Fibroblast of skin of back (primary cell): ENCODE data around the gene AGBL1.
A peak's percentile ranks its signal among the peaks of the same experiment; 100 is the strongest.
"Not testable (repeated sequence)": the region's sequence is repeated elsewhere in the genome, so short reads cannot be mapped to it uniquely, and the experiment has no call there.

Source experiments
- DNase-seq: peaks from one replicate; pipeline ENCODE4 v3.0.0-alpha.2; 2013

Gene AGBL1

GRCh38 chr15:86528094-86528493 is 448.4 kb downstream of the AGBL1 start:
- DNase-seq, result not testable (repeated sequence)

DNA sequence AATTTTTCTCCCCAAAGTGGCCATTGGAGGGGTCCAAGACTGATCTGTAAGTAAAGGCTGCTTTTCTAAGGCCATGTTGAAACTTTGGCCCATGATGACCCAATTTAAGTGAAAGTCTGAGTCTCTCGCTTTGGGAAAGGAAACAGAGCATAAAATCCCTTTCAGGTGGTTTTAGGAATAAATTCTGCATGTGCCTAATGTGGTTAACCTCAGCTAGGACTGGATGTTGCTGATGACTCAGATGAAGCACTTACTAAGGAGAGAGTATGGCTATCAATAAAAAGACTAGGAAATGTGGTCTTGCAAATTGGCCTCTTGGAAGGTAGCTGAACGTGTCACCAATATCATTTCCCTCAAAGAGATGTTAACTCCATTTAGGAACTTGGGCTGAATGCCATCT is 458.5 kb downstream of the AGBL1 start:
- DNase-seq, result no peak

DNA sequence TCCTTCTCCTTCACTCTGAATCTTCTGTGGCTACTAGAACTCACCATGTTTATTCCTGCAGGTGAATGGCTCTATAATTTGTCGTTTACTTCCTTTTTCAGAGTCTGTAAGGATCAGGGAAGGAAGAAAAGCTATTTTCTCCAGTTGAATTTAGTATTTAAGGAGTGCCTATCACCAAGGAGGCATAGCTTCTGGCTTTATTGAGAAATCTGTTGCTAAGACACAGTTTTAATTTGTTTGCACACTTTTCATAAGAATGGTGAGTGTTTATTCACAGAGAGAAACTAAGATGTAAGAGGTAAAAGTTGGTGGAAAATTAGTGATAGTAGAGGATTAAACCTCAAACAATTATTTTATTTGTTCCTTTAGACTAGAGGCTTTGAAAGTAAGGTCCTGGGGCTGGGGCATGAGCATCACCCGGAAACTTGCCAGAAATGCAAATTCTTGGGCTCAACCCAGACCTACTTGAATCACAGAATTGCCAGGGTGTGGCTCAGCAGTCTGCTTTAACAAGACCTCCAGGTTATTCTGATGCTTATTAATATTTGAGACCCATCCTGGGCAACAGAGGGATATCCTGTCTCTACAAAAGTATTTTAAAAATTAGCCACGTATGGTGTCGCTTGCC is 461.3 kb downstream of the AGBL1 start:
- DNase-seq, result no peak

- DNase-seq, result no peak
Measured at GRCh38 chr15:86541540-86541939, 461.9 kb downstream of the AGBL1 start.

GRCh38 chr15:86550075-86550474 is 470.4 kb downstream of the AGBL1 start:
- DNase-seq, result no peak

- DNase-seq, result no peak
Measured at GRCh38 chr15:86553108-86553507, 473.4 kb downstream of the AGBL1 start.

DNA sequence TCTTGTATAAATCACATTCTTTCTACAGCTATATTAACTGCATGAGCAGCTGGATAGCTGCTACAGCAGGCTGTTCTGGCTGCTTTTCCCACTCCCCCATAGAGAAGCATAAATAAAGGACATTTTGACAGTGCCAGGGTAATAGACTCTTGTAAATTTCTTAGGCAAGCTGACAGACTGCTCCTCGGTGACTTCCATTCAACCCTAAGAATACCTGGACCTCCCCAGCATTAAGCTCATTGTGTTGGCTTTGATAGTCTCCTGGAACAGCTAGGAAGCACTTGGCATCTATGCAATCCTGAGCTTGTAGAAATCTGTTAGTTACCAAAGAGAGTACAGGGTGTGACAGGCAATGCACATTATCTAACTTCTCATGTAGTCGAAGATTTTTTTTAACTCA is 475.4 kb downstream of the AGBL1 start:
- no peak for DNase-seq

- DNase-seq, result no peak
Measured at GRCh38 chr15:86555939-86556338, 476.3 kb downstream of the AGBL1 start.

DNA sequence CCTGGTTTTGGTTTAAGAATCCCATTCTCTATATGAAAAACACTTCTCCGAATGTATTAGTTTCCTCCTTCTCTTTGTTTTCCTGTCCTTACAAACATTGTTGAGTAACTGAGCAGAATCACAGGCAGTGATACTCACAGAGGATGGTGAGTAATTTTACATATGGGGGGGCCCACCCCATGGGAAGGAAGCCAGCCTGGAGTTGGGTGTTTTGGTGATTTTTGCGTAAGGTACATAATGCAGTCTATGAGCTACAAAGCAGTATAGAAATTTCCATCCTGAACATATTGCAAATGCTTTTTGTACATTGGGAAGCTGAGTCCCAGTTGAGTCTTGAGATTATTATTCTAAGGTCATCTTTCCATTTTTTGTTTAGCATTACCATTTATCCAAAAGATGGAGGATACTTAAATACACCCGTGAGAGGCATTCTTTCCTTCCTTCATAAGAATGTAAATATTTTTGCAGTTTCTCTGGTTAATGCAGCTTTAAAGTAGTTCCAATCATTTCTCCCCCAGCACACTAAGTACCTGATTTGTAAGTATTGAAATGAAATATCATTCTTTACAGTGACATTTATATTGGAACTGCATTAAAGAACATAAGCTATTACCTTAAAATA is 476.8 kb downstream of the AGBL1 start:
- no peak for DNase-seq

GRCh38 chr15:86557018-86557550 is 477.4 kb downstream of the AGBL1 start:
- no peak for DNase-seq

- DNase-seq, result no peak
Measured at GRCh38 chr15:86558252-86558651, 478.6 kb downstream of the AGBL1 start.

GRCh38 chr15:86558686-86559085 is 479.0 kb downstream of the AGBL1 start:
- no peak for DNase-seq

- DNase-seq, result no peak
Measured at GRCh38 chr15:86568378-86568777, 488.7 kb downstream of the AGBL1 start.

GRCh38 chr15:86570738-86571137 is 491.1 kb downstream of the AGBL1 start:
- no peak for DNase-seq

DNA sequence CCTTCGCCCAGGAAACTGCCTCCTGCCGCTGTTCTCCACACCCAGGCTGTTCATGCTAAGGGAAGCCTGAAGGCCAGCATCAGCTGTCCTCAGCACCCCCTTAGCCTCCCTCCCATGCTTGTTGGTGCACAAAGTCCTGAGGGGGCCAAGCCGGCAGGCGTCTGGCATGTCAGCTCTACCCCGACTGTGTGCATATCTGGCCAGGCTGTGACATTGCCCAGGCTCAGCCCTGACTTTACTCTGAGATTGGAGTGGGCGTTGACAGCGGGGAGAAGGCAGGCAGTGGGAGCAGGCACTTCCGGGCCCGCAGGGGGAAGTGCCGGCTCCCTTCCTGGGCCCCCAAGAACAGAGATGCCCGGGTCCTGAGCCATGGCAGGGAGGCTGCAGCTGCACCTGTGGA is 492.2 kb downstream of the AGBL1 start:
- no peak for DNase-seq

DNA sequence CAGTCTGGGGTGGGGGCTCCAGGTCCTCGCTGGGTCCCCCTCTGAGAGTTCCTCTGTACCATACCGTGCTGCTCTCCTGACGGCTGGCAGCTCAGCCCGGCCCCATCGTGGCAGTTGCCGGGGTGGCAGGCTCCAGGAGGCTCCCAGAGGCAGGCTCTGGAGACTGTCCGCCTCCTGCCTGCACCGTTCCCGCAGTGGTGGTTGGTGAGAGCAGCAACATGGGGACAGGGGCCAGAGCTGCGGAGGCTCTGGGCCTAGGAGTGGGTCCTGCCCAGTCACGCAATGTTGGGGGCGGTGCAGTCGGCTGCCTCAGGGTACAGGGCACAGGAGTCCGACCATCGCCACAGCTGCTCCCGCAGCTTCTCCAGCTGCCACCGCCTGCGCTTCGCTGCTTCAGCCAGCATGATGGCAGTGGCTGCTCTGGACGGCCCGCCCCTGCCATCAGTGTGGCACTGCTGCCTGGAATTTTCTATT is 492.7 kb downstream of the AGBL1 start:
- DNase-seq, result no peak

DNA sequence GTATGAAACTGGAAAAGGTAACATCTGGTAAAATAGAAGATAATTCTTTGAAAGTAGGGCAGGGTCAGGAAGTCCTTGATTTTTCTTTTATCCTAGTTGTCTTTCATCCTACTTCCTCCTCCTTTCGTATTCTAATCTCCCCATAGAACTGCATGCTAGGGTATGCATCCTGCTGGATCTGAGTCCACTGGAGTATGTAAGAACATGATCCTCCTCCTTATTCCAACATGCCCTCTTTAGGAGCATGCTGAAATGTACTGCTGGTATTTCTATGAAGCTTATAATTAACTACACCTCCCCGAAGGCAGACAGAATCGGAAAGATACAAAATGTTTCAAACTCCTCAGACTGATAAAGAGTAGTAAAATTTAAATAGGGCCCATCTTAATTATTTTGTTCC is 493.8 kb downstream of the AGBL1 start:
- no peak for DNase-seq

- DNase-seq, result no peak
Measured at GRCh38 chr15:86588413-86588812, 508.7 kb downstream of the AGBL1 start.

- DNase-seq, result no peak
Measured at GRCh38 chr15:86590461-86590860, 510.8 kb downstream of the AGBL1 start.

DNA sequence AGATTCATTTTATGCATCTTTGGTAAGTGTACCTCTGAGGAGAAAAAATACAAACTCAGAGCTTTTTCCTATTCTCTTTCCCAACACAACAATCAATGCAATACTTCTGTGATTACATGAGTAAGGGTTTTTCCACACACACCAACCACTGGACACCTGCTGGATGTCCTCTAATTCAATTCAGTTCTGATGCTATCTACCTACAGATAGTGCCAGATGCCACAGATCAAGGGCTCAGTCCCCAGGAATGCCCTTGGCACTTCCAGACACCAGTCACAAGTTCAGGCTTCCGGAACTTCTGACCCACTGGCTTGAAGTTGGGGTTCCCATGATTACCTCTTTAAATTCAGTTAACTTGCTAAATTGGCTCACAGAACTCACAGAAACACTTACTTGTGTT is 511.5 kb downstream of the AGBL1 start:
- no peak for DNase-seq

DNA sequence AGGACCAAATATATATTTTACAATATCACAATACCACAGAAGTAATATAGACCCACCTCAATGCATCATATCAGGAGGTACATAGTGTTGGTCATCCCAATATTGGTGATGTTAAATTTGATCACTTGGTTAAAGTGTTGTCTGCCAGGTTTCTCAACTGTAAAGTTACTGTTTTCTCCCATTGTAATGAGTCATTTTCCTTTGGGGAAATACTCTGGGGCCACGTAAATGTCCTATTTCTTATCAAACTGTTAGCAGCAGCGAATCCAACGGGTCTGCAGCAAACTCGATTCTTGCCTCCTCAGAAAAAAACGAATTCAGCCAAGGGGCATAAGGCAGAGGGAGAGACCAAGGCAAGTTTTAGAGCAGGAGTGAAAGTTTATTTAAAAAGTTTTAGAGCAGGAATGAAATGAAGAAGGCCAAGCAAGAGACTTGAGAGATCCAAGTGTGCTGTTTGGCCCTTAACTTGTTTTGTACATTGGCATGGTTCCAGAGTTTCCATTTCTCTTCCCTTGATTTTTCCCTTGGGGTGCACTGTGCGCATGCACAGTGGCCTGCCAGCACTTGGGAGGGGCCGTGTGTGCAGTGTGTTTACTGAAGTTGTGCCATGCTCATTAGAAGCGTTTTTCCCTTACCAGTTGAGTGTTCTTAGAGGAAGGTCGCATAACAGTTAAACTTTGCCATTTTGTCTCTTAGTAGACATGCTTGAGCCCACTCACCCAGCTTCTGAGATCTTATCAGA is 512.5 kb downstream of the AGBL1 start:
- no peak for DNase-seq

GRCh38 chr15:86595741-86596140 is 516.1 kb downstream of the AGBL1 start:
- DNase-seq, result peak; percentile 29

GRCh38 chr15:86603466-86603865 is 523.8 kb downstream of the AGBL1 start:
- DNase-seq, result no peak
